Pancreas (tissue), 10 donors: Measurements from ENCODE around the gene NR6A1. TPM values are rescaled to one million over a fixed set of nuclear protein-coding genes. Genes with fewer than 3 reads are reported as not detected.

Source experiments
- ATAC-seq, 4 donors: fragments of 200-7000 bp; cut with Tn5 transposase; one replicate each; pipeline versions ENCODE4 v1.8.0 to v1.9.1; 2020; ENCODE audit warnings: mild to moderate bottlenecking in 4 of 4, moderate library complexity in 4 of 4
- DNase-seq, 6 donors: peaks; one replicate each; pipeline ENCODE4 v3.0.0-alpha.2; 2020
- FAIRE-seq: peaks from 2 replicates; lab custom pipeline; 2012; peaks lifted over from hg19 to GRCh38; lab: Jason Lieb, UNC
- H3K27ac ChIP-seq, 4 donors: fragments of 200-600 bp; sonication (generic); 1 replicate in 3 of 4; 2 replicates in 1 of 4; pipeline versions ENCODE4 v1.5.0 to v1.8.0; 2020
- H3K27me3 ChIP-seq, 4 donors: fragments of 200-600 bp; one replicate each; pipeline ENCODE4 v1.8.0; 2021
- H3K36me3 ChIP-seq, 3 donors: fragments of 200-600 bp; sonication (generic) in 1 of 3; one replicate each; pipeline versions ENCODE4 v1.5.0 to v1.8.0; 2020 to 2021
- H3K4me1 ChIP-seq, 3 donors: fragments of 200-600 bp; one replicate each; pipeline ENCODE4 v1.8.0; 2021
- H3K4me3 ChIP-seq, 4 donors: fragments of 200-600 bp; sonication (generic) in 2 of 4; one replicate each; pipeline versions ENCODE4 v1.5.0 to v1.8.0; 2020 to 2021
- H3K9me3 ChIP-seq, 4 donors: fragments of 200-600 bp; one replicate each; pipeline ENCODE4 v1.8.0; 2021
- CTCF ChIP-seq, 4 donors: fragments of 200-600 bp; sonication (generic) in 3 of 4; IDR thresholded peaks; one replicate each; pipeline versions ENCODE4 v1.5.0 to v1.8.0; 2021; ENCODE audit warnings: antibody characterized with exemption in 4 of 4
- WGBS, 2 donors: extraction: QIAGEN DNeasy Blood & Tissue Kit; methylation state at CpG; one replicate each; pipeline ENCODE4 v1.1.7; 2013; 5-methylcytosine and 5-hydroxymethylcytosine counted together
- intact Hi-C, 3 donors: fragments of 100-400 bp; cut with DNase I; formaldehyde crosslinking; loops; one replicate each; pipeline versions ENCODE4 v1.11.1 to v1.14.2; 2022
- polyA plus RNA-seq, 2 donors: library from polyadenylated mRNA; stranded (reverse); fragments of 200-250 nt; gene quantifications; one replicate each; pipeline ENCODE4 v1.2.3, GENCODE V29; 2013
- total RNA-seq, 6 donors: library from RNA; stranded (reverse); fragmentation: NEBNext Ultra II Directional in 4 of 6; extraction: Animal tissue kit (Norgen Biotek cat#: 25700) in 4 of 6; gene quantifications; one replicate each; pipeline versions ENCODE4 v1.2.1 to v1.2.4, GENCODE V29; 2021 to 2023
- donor health status: healthy with polysubstance abuse.
- donor health status: DM: no; HTN: no; CAD: no; lungs with moderate emphysema.
- donor health status: DM: no; HTN: no; CAD: no.
- donor health status: control.
- donor health status: control.
- donor health status: Bipolar disorder and iron deficiency.
- donor health status: DM: yes; HTN: yes; CAD: no.
- donor health status: DM: no; HTN: no; CAD: no.
- donor health status: DM: no; HTN: no; CAD: no.
- donor health status: DM: yes; HTN: yes; CAD: no.

Gene NR6A1
- total and polyA plus RNA-seq, 8 donors: 2.1 to 3.9 (median 2.6) TPM

- DNase-seq: no peak
- no peak for TF ChIP-seq CTCF (IDR thresholded peaks at IDR 0.05)
- Histone ChIP-seq H3K27me3 (no peaks in the 10 kb centered on the region), H3K36me3 (no peaks in the 10 kb centered on the region), H3K9me3 (no peaks in the 10 kb centered on the region), H3K27ac (no peak overlapping the region), H3K4me1 (peaks cover 0 to 6% (median 0%) of the 10 kb centered on the region in 3 donors), H3K4me3 (no peak overlapping the region)
- intact Hi-C loops: no loop called here
- no peak for FAIRE-seq
- WGBS, 2 donors: 38 to 59% methylated on average over 4 of the region's 4 CpGs
- ATAC-seq: peak in 3 of 4 donors; percentile 35 to 50 (median 46)
These were observed 200.0 kb downstream of the NR6A1 start for GRCh38 chr9:124570942-124571666.

GRCh38 chr9:124569942-124570341 is 201.2 kb downstream of the NR6A1 start:
- Histone ChIP-seq H3K9me3 (no peaks in the 10 kb centered on the region), H3K4me1 (peaks cover 0 to 6% (median 0%) of the 10 kb centered on the region in 3 donors), H3K36me3 (no peaks in the 10 kb centered on the region), H3K27me3 (no peaks in the 10 kb centered on the region), H3K4me3 (no peak overlapping the region), H3K27ac (no peak overlapping the region)
- 83 to 86% methylated on average over 2 of the region's 2 CpGs for WGBS, 2 donors
- intact Hi-C loops: no loop called here
- no peak for ATAC-seq
- DNase-seq: no peak
- FAIRE-seq: no peak
- no peak for TF ChIP-seq CTCF (IDR thresholded peaks at IDR 0.05)

- TF ChIP-seq CTCF (IDR thresholded peaks at IDR 0.05): no peak
- Histone ChIP-seq H3K27ac (no peak overlapping the region), H3K9me3 (no peaks in the 10 kb centered on the region), H3K4me1 (peaks cover 0 to 10% (median 0%) of the 10 kb centered on the region in 3 donors), H3K27me3 (no peaks in the 10 kb centered on the region), H3K4me3 (no peak overlapping the region), H3K36me3 (no peaks in the 10 kb centered on the region)
- ATAC-seq (no peak), FAIRE-seq (no peak), DNase-seq (no peak)
- intact Hi-C loops: no loop called here
- 73 to 75% methylated on average over 4 of the region's 4 CpGs for WGBS, 2 donors
These were observed 203.7 kb downstream of the NR6A1 start for GRCh38 chr9:124567362-124567761.

GRCh38 chr9:124562328-124562727 is 208.8 kb downstream of the NR6A1 start:
- WGBS, 2 donors: 43% methylated on average over 6 of the region's 6 CpGs
- H3K4me3 ChIP-seq: no peak overlapping the region
- DNase-seq: peak in 2 of 6 donors; percentile 3 to 18
- peaks cover 0 to 8% (median 0%) of the 10 kb centered on the region in 3 donors for H3K4me1 ChIP-seq
- no peak overlapping the region for H3K27ac ChIP-seq
- H3K27me3 ChIP-seq: no peaks in the 10 kb centered on the region
- no peak for ATAC-seq
- H3K9me3 ChIP-seq: no peaks in the 10 kb centered on the region
- no peak for TF ChIP-seq CTCF (IDR thresholded peaks at IDR 0.05)
- intact Hi-C loops: no loop called here
- no peak for FAIRE-seq
- no peaks in the 10 kb centered on the region for H3K36me3 ChIP-seq

GRCh38 chr9:124559871-124560270 is 211.2 kb downstream of the NR6A1 start:
- Histone ChIP-seq H3K36me3 (no peaks in the 10 kb centered on the region), H3K4me3 (no peak overlapping the region), H3K9me3 (no peaks in the 10 kb centered on the region), H3K4me1 (peaks cover 0 to 8% (median 0%) of the 10 kb centered on the region in 3 donors), H3K27me3 (no peaks in the 10 kb centered on the region), H3K27ac (no peak overlapping the region)
- no peak for DNase-seq
- no peak for FAIRE-seq
- WGBS, 2 donors: 51 to 59% methylated on average over 2 of the region's 2 CpGs
- intact Hi-C loops: no loop called here
- ATAC-seq: no peak
- no peak for TF ChIP-seq CTCF (IDR thresholded peaks at IDR 0.05)
